Calu3 (cell line): ENCODE data around the gene SRSF8. TPM values are rescaled to one million over a fixed set of nuclear protein-coding genes. Genes with fewer than 3 reads are reported as not detected.

Experiments used
- BruUV-seq: library from RNA; stranded (reverse); fragments of 400-500 nt; replicated peaks from 2 replicates; lab custom pipeline; 2021; lab: Mats Ljungman, UMichigan
- CTCF ChIA-PET: fragments of 300-600 bp; sonication (Branson Sonifier 250); formaldehyde crosslinking; loops from one replicate; lab custom pipeline; 2022; ENCODE audit warnings: antibody characterized with exemption; lab: Charles Lee
- DNase-seq: peaks from one replicate; pipeline ENCODE4 v3.0.0; 2022
- H3K27ac Mint-ChIP-seq: one replicate; pipeline ENCODE4 v1.8.0; 2022; ENCODE audit warnings: mixed read lengths; ENCODE audit not compliant: unreplicated experiment
- H3K27me3 Mint-ChIP-seq: one replicate; pipeline ENCODE4 v1.8.0; 2022; ENCODE audit warnings: mixed read lengths; ENCODE audit not compliant: unreplicated experiment
- H3K36me3 Mint-ChIP-seq: one replicate; pipeline ENCODE4 v1.8.0; 2022; ENCODE audit warnings: mild to moderate bottlenecking, moderate library complexity, mixed read lengths; ENCODE audit not compliant: insufficient read depth, unreplicated experiment
- H3K4me1 Mint-ChIP-seq: one replicate; pipeline ENCODE4 v1.8.0; 2022; ENCODE audit warnings: mild to moderate bottlenecking, low read depth, mixed read lengths; ENCODE audit not compliant: unreplicated experiment
- H3K4me3 Mint-ChIP-seq: one replicate; pipeline ENCODE4 v1.8.0; 2022; ENCODE audit warnings: mild to moderate bottlenecking, low read depth, moderate library complexity, mixed read lengths; ENCODE audit not compliant: unreplicated experiment
- H3K9me3 Mint-ChIP-seq: one replicate; pipeline ENCODE4 v1.8.0; 2022; ENCODE audit warnings: low read depth, mixed read lengths; ENCODE audit not compliant: unreplicated experiment
- CTCF ChIP-seq: fragments of 200-600 bp; IDR thresholded peaks from one replicate; pipeline ENCODE4 v1.8.0; 2022; ENCODE audit warnings: antibody characterized with exemption; ENCODE audit not compliant: unreplicated experiment
- intact Hi-C: fragments of 100-400 bp; cut with micrococcal nuclease; formaldehyde crosslinking; loops from one replicate; pipeline ENCODE4 v1.10.0; 2022; ENCODE audit not compliant: unreplicated experiment
- total RNA-seq: library from RNA; stranded (reverse); gene quantifications from 2 replicates; pipeline ENCODE4 v1.2.3, GENCODE V29; 2022

SRSF8 gene
- total RNA-seq, 1 experiment from 2014 or later: 27.8 TPM

GRCh38 chr11:95076981-95077380 lies 10.3 kb downstream of the SRSF8 start:
- H3K4me3 Mint-ChIP-seq: no peak overlapping the region
- CTCF ChIA-PET: interaction anchor here (0.6 to 1.3 kb wide), 5 partner anchors 9 to 75 kb away, joined by 3 to 9 read pairs (median 3); partner anchors contain the start of genes ENDOD1 and SRSF8
- H3K27me3 Mint-ChIP-seq: no peaks in the 10 kb centered on the region
- no peak for TF ChIP-seq CTCF
- peak overlapping the region; percentile 51 for H3K27ac Mint-ChIP-seq
- H3K9me3 Mint-ChIP-seq: no peaks in the 10 kb centered on the region
- H3K4me1 Mint-ChIP-seq: peaks cover 24% of the 10 kb centered on the region
- intact Hi-C loops: loop anchor here (10.0 kb wide), 1 partner anchor 1348 kb away; no protein-coding TSS in a partner anchor
- BruUV-seq: no TSS peak
- H3K36me3 Mint-ChIP-seq: no peaks in the 10 kb centered on the region
- DNase-seq: no peak

- intact Hi-C loops: loop anchor here (10.0 kb wide), 1 partner anchor 1346 kb away; no protein-coding TSS in a partner anchor
- no peak for TF ChIP-seq CTCF
- Mint-ChIP-seq H3K4me1 (peaks cover 22% of the 10 kb centered on the region), H3K27ac (no peak overlapping the region), H3K4me3 (no peak overlapping the region), H3K36me3 (no peaks in the 10 kb centered on the region), H3K9me3 (no peaks in the 10 kb centered on the region), H3K27me3 (no peaks in the 10 kb centered on the region)
- BruUV-seq: no TSS peak
- CTCF ChIA-PET: interaction anchor here (1.4 kb wide), 1 partner anchor 30 kb away, joined by 3 read pairs; no protein-coding TSS in a partner anchor
- DNase-seq: no peak
Measured at GRCh38 chr11:95078526-95078925, 11.8 kb downstream of the SRSF8 start.

- H3K9me3 Mint-ChIP-seq: no peaks in the 10 kb centered on the region
- peaks cover 26% of the 10 kb centered on the region for H3K4me1 Mint-ChIP-seq
- H3K27ac Mint-ChIP-seq: no peak overlapping the region
- no peak for TF ChIP-seq CTCF
- no peak overlapping the region for H3K4me3 Mint-ChIP-seq
- CTCF ChIA-PET: interaction anchor here (0.6 to 1.3 kb wide), 2 partner anchors 13 to 491 kb away, joined by 3 to 4 read pairs; no protein-coding TSS in a partner anchor
- BruUV-seq: no TSS peak
- no peaks in the 10 kb centered on the region for H3K36me3 Mint-ChIP-seq
- intact Hi-C loops: no loop called here
- no peak for DNase-seq
- H3K27me3 Mint-ChIP-seq: no peaks in the 10 kb centered on the region
Measured at GRCh38 chr11:95081010-95081409, 14.3 kb downstream of the SRSF8 start.

- Mint-ChIP-seq H3K4me1 (peaks cover 26% of the 10 kb centered on the region), H3K4me3 (no peak overlapping the region), H3K9me3 (no peaks in the 10 kb centered on the region), H3K27me3 (no peaks in the 10 kb centered on the region), H3K27ac (no peak overlapping the region), H3K36me3 (no peaks in the 10 kb centered on the region)
- CTCF ChIA-PET: interaction anchor here (0.6 to 1.3 kb wide), 2 partner anchors 13 to 491 kb away, joined by 3 to 4 read pairs; no protein-coding TSS in a partner anchor
- no TSS peak for BruUV-seq
- intact Hi-C loops: no loop called here
- no peak for DNase-seq
- TF ChIP-seq CTCF: no peak
Measured at GRCh38 chr11:95081412-95081811, 14.7 kb downstream of the SRSF8 start.
